Neuron (in vitro differentiated cells): Measurements from ENCODE around the gene BCO2.
A peak's percentile ranks its signal among the peaks of the same experiment; 100 is the strongest.

Experiments used
- H2AFZ ChIP-seq: one replicate; pipeline ENCODE4 v1.6.1; 2013; ENCODE audit warnings: low read depth, mild to moderate bottlenecking, inconsistent platforms, low read length, moderate library complexity
- H3K27me3 ChIP-seq: one replicate; pipeline ENCODE4 v1.6.1; 2013; ENCODE audit warnings: low read length; ENCODE audit not compliant: insufficient read depth
- H3K36me3 ChIP-seq: one replicate; pipeline ENCODE4 v1.6.1; 2013; ENCODE audit warnings: low read length; ENCODE audit not compliant: insufficient read depth
- H3K4me1 ChIP-seq: one replicate; pipeline ENCODE4 v1.6.1; 2013; ENCODE audit warnings: low read length; ENCODE audit not compliant: insufficient read depth
- H3K4me3 ChIP-seq: 2 replicates; pipeline ENCODE4 v1.5.1; 2013; ENCODE audit warnings: mild to moderate bottlenecking, low read length, moderate library complexity
- H3K9me3 ChIP-seq: one replicate; pipeline ENCODE4 v1.6.1; 2013; ENCODE audit warnings: low read length

BCO2 gene

GRCh38 chr11:112174789-112175598, at the start of gene BCO2:
Gene BCO2 (plus strand): TSS chr11:112175512. CDS start chr11:112175602, 90 bp downstream.
- Histone ChIP-seq H3K4me1 (peaks cover 14% of the 10 kb centered on the region), H3K36me3 (no peaks in the 10 kb centered on the region), H3K27me3 (no peaks in the 10 kb centered on the region), H2AFZ (peak within 1 kb of the TSS; percentile 47), H3K4me3 (peak within 1 kb of the TSS; percentile 46), H3K9me3 (no peaks in the 10 kb centered on the region)

GRCh38 chr11:112127056-112127455, 48.3 kb upstream of the BCO2 start:
- H3K4me1 ChIP-seq = no peaks in the 10 kb centered on the region
- no peak overlapping the region for H3K4me3 ChIP-seq
- H3K36me3 ChIP-seq = no peaks in the 10 kb centered on the region
- no peak overlapping the region for H2AFZ ChIP-seq
- H3K9me3 ChIP-seq = no peaks in the 10 kb centered on the region
- H3K27me3 ChIP-seq = no peaks in the 10 kb centered on the region

GRCh38 chr11:112128483-112129121, 46.7 kb upstream of the BCO2 start:
- Histone ChIP-seq H3K4me1 (no peaks in the 10 kb centered on the region), H3K9me3 (no peaks in the 10 kb centered on the region), H2AFZ (no peak overlapping the region), H3K36me3 (no peaks in the 10 kb centered on the region), H3K4me3 (no peak overlapping the region), H3K27me3 (no peaks in the 10 kb centered on the region)

GRCh38 chr11:112129656-112130055, 45.7 kb upstream of the BCO2 start:
- H3K4me3 ChIP-seq = no peak overlapping the region
- no peak overlapping the region for H2AFZ ChIP-seq
- H3K36me3 ChIP-seq = no peaks in the 10 kb centered on the region
- no peaks in the 10 kb centered on the region for H3K9me3 ChIP-seq
- no peaks in the 10 kb centered on the region for H3K27me3 ChIP-seq
- H3K4me1 ChIP-seq = no peaks in the 10 kb centered on the region

GRCh38 chr11:112132737-112133136, 42.6 kb upstream of the BCO2 start:
- no peak overlapping the region for H3K4me3 ChIP-seq
- H3K36me3 ChIP-seq = no peaks in the 10 kb centered on the region
- H2AFZ ChIP-seq = no peak overlapping the region
- no peaks in the 10 kb centered on the region for H3K4me1 ChIP-seq
- no peaks in the 10 kb centered on the region for H3K27me3 ChIP-seq
- H3K9me3 ChIP-seq = no peaks in the 10 kb centered on the region

GRCh38 chr11:112134473-112134872, 40.8 kb upstream of the BCO2 start:
- Histone ChIP-seq H3K4me3 (no peak overlapping the region), H3K36me3 (no peaks in the 10 kb centered on the region), H3K4me1 (no peaks in the 10 kb centered on the region), H3K27me3 (no peaks in the 10 kb centered on the region), H2AFZ (no peak overlapping the region), H3K9me3 (no peaks in the 10 kb centered on the region)

- H3K9me3 ChIP-seq = peaks cover 3% of the 10 kb centered on the region
- H2AFZ ChIP-seq = no peak overlapping the region
- H3K36me3 ChIP-seq = no peaks in the 10 kb centered on the region
- H3K4me1 ChIP-seq = no peaks in the 10 kb centered on the region
- H3K27me3 ChIP-seq = no peaks in the 10 kb centered on the region
- no peak overlapping the region for H3K4me3 ChIP-seq
Observed at GRCh38 chr11:112143597-112143996, 31.7 kb upstream of the BCO2 start.

- no peaks in the 10 kb centered on the region for H3K36me3 ChIP-seq
- peaks cover 4% of the 10 kb centered on the region for H3K4me1 ChIP-seq
- H2AFZ ChIP-seq = no peak overlapping the region
- H3K9me3 ChIP-seq = no peaks in the 10 kb centered on the region
- H3K4me3 ChIP-seq = no peak overlapping the region
- no peaks in the 10 kb centered on the region for H3K27me3 ChIP-seq
Observed at GRCh38 chr11:112150517-112150916, 24.8 kb upstream of the BCO2 start.

- no peaks in the 10 kb centered on the region for H3K36me3 ChIP-seq
- no peaks in the 10 kb centered on the region for H3K27me3 ChIP-seq
- H3K9me3 ChIP-seq = no peaks in the 10 kb centered on the region
- no peak overlapping the region for H3K4me3 ChIP-seq
- H2AFZ ChIP-seq = no peak overlapping the region
- H3K4me1 ChIP-seq = peaks cover 7% of the 10 kb centered on the region
Observed at GRCh38 chr11:112156153-112156955, 19.0 kb upstream of the BCO2 start.

- Histone ChIP-seq H3K36me3 (no peaks in the 10 kb centered on the region), H3K4me3 (no peak overlapping the region), H3K4me1 (peaks cover 7% of the 10 kb centered on the region), H2AFZ (no peak overlapping the region), H3K9me3 (no peaks in the 10 kb centered on the region), H3K27me3 (no peaks in the 10 kb centered on the region)
Observed at GRCh38 chr11:112156956-112157766, 18.2 kb upstream of the BCO2 start.

GRCh38 chr11:112159098-112160065, 15.9 kb upstream of the BCO2 start:
- Histone ChIP-seq H3K4me1 (peaks cover 7% of the 10 kb centered on the region), H3K36me3 (no peaks in the 10 kb centered on the region), H3K27me3 (no peaks in the 10 kb centered on the region), H3K4me3 (no peak overlapping the region), H2AFZ (no peak overlapping the region), H3K9me3 (no peaks in the 10 kb centered on the region)
